Breast epithelium (tissue), 3 donors: ENCODE results near the gene ANKRD11.

Experiments used
- CTCF ChIP-seq, 3 donors: fragments of 450-650 bp; IDR thresholded peaks; one replicate each; pipeline ENCODE4 v1.5.1; 2016 to 2017; ENCODE audit warnings: antibody characterized with exemption in 3 of 3, mild to moderate bottlenecking in 3 of 3, moderate library complexity in 3 of 3
- POLR2A ChIP-seq: fragments of 450-650 bp; IDR thresholded peaks from one replicate; pipeline ENCODE4 v1.6.1; 2016; ENCODE audit warnings: antibody characterized with exemption, mild to moderate bottlenecking, moderate library complexity

GRCh38 chr16:89375021-89375420 is 115.3 kb downstream of the ANKRD11 start:
- TF ChIP-seq CTCF (IDR thresholded peaks at IDR 0.05) (no peak), POLR2A (no peak)
